Stimulated activated CD4-positive, alpha-beta T cell treated with anti-CD3 and anti-CD28 coated beads, TNF-alpha, amount 100 ng/mL, for 24 hours (primary cell): ENCODE measurements around the gene NMNAT1.
"Not testable (repeated sequence)": the region's sequence is repeated elsewhere in the genome, so short reads cannot be mapped to it uniquely, and the experiment has no call there.

Experiments
- DNase-seq, 3 experiments: peaks; one replicate each; pipeline ENCODE4 v3.0.0-alpha.2; 2020; ENCODE audit warnings: low read depth in 3 of 3

NMNAT1 gene

GRCh38 chr1:9920606-9921005 lies 22.7 kb upstream of the NMNAT1 start:
- no peak for DNase-seq

GRCh38 chr1:9922342-9922741 lies 20.9 kb upstream of the NMNAT1 start:
- DNase-seq: no peak

DNA sequence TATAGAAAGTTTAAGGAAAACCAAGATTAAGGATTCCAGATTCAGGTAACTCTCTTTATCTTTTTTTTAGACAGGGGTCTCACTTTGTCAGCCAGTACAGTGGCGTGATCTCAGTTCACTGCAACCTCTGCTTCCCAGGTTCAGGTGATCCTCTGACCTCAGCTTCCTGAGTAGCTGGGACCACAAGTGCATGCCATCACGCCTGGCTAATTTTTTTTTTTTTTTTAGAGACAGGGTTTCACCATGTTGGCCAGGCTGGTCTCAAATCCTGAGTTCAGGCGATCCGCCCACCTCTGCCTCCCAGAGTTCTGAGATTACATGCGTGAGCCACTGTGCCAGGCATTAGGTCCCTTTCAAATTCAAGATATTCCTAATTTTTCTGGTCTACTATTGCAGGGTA lies 16.0 kb upstream of the NMNAT1 start:
- DNase-seq: no peak

GRCh38 chr1:9929431-9930385 lies 13.6 kb upstream of the NMNAT1 start:
- DNase-seq: no peak

DNA sequence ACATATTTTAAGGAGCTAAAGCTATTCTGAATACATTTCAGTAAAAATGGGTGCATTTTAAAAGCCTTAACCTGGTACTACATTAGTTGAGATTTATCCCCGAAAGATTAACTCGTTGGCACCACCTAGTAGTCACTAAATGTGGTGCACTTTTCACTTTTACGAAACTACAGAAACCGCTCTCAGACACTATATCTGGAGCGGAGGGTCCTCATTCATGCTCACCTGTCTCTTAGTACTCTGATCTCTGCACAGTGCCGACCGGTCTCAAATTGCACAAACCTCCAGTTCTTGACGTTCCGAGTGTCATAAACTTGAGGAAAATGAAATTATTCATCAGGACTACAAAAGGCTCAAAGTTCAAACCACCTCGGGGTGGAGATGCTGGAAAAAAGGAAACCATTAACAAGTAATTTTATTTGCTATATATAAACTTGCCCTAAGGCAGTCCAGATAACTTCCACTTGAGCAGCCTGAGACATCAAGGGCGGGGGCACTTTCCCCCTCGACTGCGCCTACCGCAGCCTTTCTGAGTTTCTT lies 806 bp upstream of the NMNAT1 start:
- DNase-seq: no peak

DNA sequence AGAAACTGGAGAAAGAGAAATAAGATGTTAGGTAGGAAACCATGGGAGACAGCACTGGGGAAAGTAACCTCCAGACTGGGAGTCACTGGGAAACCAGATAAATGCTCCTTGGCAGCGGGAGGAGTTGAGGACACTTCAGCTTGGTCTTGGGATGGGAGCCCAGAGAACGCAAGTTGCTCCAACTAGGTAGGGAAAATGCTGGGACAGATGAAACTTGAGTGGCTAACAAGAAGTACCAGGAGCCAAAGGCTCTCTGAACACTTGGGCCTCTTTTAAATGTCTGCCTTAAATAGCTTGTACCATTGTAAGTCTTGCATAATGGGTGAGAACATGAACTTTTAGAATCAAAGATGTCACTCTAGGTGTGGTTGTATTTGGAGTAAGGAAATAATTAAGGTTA lies 3.0 kb downstream of the NMNAT1 start:
- DNase-seq: no peak

- no peak for DNase-seq
Measured at GRCh38 chr1:9957726-9958125, 14.5 kb downstream of the NMNAT1 start.

DNA sequence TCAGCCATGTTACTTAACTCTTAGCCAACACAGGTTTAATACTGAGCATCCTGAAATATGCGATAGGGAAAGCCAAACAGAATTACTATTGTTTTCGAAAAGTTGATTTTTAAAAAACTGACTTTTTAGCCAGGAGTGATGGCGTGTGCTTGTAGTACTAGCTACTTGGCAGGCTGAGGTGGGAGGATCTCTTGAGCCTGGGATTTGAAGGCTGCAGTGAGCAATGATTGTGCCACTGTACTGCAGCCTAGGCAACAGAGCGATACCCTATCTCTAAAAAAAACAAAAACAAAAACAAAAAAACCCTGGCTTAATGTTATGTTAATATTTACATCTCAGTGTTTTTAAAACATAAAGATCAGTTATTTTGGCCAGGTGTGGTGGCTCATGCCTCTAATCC lies 16.7 kb downstream of the NMNAT1 start:
- DNase-seq: no peak

GRCh38 chr1:9960706-9961562 lies 17.7 kb downstream of the NMNAT1 start:
- no peak for DNase-seq

GRCh38 chr1:9984253-9984652 lies 41.0 kb downstream of the NMNAT1 start:
- DNase-seq: no peak

- no peak for DNase-seq
Measured at GRCh38 chr1:9985001-9985400, 41.7 kb downstream of the NMNAT1 start.

DNA sequence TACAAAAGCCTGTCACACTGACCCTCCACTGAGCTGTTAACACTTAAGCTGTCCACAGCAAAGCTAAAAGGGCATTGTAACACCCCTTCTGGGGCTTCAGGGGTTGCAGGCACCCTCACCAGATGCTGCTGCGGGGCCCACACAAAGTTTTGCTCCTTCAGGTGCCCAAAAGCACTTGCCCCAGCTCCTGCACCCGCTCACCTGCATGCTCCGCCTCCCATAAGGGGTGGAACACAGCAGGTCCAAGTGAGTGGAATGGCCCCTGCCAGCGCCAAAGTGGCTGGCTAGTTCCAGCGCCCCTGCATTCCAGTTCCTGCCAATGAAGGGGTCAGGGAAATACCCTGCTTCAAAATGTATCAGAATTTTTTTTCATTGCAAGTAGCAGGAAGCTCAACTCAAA lies 46.5 kb downstream of the NMNAT1 start:
- DNase-seq: no peak

- no peak for DNase-seq
Measured at GRCh38 chr1:9990944-9991343, 47.7 kb downstream of the NMNAT1 start.

DNA sequence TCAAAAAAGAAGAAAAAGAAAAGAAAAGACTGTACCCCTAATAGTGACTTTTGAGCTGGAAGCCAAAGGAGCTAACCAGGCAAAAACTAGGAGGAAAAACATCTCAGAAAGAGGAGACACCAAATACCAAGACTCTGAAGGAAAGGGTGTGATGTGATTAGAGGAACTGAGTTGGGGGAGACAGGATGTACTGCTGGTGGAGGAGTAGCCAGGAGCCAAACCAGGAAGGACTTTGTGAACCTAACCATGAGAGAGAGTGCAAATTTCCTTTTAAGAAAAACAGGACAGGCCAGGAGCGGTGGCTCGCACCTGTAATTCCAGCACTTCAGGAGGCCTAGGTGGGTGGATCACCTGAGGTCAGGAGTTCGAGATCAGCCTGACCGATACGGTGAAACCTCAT lies 49.6 kb downstream of the NMNAT1 start:
- DNase-seq: no peak

DNA sequence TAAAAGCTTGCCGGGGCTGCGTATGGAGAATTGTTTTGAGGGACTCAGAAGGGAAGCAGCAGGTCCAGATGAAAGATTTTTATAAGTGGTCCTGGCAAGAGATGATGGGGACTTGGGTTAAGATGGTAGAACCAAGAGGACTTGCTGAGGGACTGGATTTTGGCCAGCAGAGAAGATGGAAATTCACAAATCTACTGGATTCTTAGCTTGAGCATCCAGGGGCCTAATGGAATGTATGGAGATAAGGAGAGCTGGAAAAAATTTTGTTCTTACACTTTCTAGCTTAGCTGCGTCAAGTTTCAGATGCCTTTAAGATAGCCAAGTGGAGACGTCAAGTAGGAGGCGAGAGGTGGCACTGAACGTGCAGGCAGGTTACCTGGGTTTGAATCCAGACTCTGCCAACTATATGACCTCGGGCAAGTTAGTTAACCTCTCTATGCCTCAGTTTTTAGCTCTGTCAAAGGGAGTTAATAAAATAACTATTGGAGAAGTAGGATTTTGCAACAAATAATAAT lies 50.3 kb downstream of the NMNAT1 start:
- DNase-seq: no peak

GRCh38 chr1:9996624-9997582 lies 53.6 kb downstream of the NMNAT1 start, which contains the start of gene RBP7:
Gene RBP7, plus strand, starts transcription at chr1:9997228. Its CDS starts 31 bp downstream, at chr1:9997259.
- DNase-seq: peak in 1 of 3 experiments; percentile 5

DNA sequence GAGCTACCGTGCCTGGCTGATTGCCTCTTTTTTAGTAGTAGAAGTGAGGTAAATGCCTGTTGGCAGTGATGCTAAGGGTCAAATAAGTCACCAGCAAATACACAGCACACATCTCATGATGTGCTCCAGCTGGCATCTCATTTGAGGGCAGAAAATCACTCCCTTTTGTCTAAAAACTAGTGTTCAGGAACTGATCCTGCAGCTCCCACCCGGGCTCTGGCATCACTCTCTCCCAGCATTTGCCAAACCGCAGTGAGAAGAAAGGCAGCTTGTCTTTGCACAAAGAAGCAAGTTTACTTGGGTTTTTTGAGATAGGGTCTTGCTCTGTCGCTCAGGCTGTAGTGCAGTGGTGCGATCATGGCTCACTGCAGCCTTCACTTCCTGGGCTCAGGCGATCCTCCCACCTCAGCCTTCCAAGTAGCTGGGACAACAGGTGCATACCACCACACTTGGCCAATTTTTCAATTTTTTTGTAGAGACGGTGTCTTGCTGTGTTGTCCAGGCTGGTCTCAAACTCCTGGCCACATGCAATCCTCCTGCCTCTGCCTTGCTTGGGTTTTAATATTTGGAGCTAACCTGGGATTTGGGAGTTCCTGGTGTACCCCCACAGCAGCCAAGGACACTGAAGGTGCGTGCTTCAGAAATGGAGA lies 57.9 kb downstream of the NMNAT1 start:
- no peak for DNase-seq

DNA sequence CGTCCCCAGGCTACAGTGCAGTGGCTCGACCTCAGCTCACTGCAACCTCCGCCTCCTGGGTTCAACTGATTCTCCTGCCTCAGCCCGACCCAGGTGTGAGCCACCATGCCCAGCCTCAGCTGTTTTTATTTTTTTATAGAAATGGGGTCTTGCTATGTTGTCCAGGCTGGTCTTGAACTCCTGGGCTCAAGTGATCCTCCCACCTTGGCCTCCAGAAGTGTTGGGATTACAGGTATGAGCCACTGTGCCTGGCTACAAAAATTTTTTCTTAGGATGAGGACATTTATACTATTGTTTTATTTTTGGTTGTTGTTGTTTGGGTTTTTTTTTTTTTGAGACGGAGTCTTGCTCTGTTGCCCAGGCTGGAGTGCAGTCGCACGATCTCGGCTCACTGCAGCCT lies 62.0 kb downstream of the NMNAT1 start:
- not testable (repeated sequence) for DNase-seq

- no peak for DNase-seq
Measured at GRCh38 chr1:10007169-10007568, 63.9 kb downstream of the NMNAT1 start.

GRCh38 chr1:10014016-10014415 lies 70.7 kb downstream of the NMNAT1 start:
- DNase-seq: no peak
